ENCODE data around the gene CCSER2. TPM values are rescaled to one million over a fixed set of nuclear protein-coding genes. Genes with fewer than 3 reads are reported as not detected.
"Not testable (repeated sequence)": the region's sequence is repeated elsewhere in the genome, so short reads cannot be mapped to it uniquely, and the experiment has no call there.

Gene CCSER2
- total RNA-seq, 1 experiment from 2014 or later: 19.4 TPM

- DNase-seq (ENCODE audit: low spot score): no peak
- in situ Hi-C loops (cut with HindIII; ENCODE audit: low sequenced_read_pairs): no loop called here
Observed at GRCh38 chr10:84493951-84494848, 165.8 kb downstream of the CCSER2 start.

GRCh38 chr10:84494849-84495180 lies 166.4 kb downstream of the CCSER2 start:
- no peak for DNase-seq (ENCODE audit: low spot score)
- in situ Hi-C loops (cut with HindIII; ENCODE audit: low sequenced_read_pairs): no loop called here

DNA sequence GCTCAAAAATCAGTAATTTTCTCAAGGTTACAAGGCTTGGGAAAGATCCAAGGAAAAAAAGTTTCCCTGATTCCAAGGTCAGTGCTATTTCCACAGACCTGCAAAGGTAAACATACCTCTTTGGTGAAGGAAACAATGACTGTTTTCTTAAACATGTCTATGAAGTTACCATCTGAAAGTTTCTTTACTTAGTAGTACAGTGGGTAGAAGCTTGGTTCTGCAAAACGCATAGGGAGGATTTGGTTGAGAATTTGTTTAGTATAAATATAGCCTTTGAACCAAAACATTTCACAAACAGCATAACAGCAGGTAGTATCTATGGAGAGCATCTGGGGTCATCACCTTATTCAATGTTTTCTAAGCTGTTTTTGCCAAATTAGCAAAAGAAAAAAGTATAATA lies 169.6 kb downstream of the CCSER2 start:
- in situ Hi-C loops (cut with HindIII; ENCODE audit: low sequenced_read_pairs): no loop called here

GRCh38 chr10:84499039-84499438 lies 170.7 kb downstream of the CCSER2 start:
- in situ Hi-C loops (cut with HindIII; ENCODE audit: low sequenced_read_pairs); DNase-seq (ENCODE audit: low spot score): not testable (repeated sequence)

More for the DNA sequence above, 169.6 kb downstream of the CCSER2 start:
- no peak for DNase-seq (ENCODE audit: low spot score)

GRCh38 chr10:84499846-84500245 lies 171.5 kb downstream of the CCSER2 start:
- in situ Hi-C loops (cut with HindIII; ENCODE audit: low sequenced_read_pairs): loop anchor here (25.0 kb wide), 1 partner anchor 238 kb away; no protein-coding TSS in a partner anchor

DNA sequence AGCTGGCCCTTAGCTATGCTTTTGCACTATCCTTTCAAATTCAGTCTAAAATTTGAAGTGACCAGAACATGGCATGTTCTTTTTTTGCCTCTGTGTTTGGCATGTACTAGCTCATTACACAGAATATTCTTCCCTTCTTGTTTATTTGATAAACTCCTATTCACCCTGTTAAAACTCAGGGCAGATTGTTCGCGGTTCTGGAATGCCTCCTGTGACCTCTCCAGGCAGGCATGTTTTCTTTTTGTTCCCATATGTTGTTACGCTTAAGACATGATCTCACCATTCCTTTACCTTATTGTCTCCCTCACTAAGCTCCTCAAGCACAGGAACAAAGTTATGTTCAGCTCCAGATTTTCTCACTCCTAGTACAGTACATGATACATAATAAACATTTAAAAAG lies 181.7 kb downstream of the CCSER2 start:
- DNase-seq (ENCODE audit: low spot score): no peak
- in situ Hi-C loops (cut with HindIII; ENCODE audit: low sequenced_read_pairs): loop anchor here (25.0 kb wide), 1 partner anchor 248 kb away; no protein-coding TSS in a partner anchor

More at GRCh38 chr10:84499846-84500245, 171.5 kb downstream of the CCSER2 start:
- DNase-seq (ENCODE audit: low spot score): peak; percentile 37

- in situ Hi-C loops (cut with HindIII; ENCODE audit: low sequenced_read_pairs): loop anchor here (25.0 kb wide), 1 partner anchor 249 kb away; no protein-coding TSS in a partner anchor
- no peak for DNase-seq (ENCODE audit: low spot score)
Observed at GRCh38 chr10:84511106-84511505, 182.7 kb downstream of the CCSER2 start.

GRCh38 chr10:84511709-84512285 lies 183.4 kb downstream of the CCSER2 start:
- in situ Hi-C loops (cut with HindIII; ENCODE audit: low sequenced_read_pairs): loop anchor here (25.0 kb wide), 1 partner anchor 249 kb away; no protein-coding TSS in a partner anchor
- DNase-seq (ENCODE audit: low spot score): no peak

DNA sequence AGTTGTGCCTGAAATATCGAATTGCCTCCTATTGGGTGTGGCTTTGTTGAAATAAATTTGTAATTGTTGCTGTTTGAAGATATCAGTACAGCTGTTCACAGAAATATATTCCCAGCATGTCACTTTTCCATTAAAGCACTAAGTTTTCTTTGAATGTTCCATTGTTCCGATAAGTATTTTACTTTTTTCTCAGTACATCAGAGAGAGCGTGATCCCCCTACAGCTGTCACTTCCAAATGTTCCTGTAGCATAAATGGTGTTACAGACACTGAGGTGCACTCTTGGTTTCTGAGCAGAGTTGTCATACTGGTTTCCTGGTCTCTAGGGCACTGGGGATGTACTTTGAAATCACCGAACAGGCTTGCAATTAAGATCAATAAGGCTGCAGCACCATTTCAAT lies 189.2 kb downstream of the CCSER2 start:
- no peak for DNase-seq (ENCODE audit: low spot score)
- in situ Hi-C loops (cut with HindIII; ENCODE audit: low sequenced_read_pairs): loop anchor here (25.0 kb wide), 1 partner anchor 255 kb away; no protein-coding TSS in a partner anchor

DNA sequence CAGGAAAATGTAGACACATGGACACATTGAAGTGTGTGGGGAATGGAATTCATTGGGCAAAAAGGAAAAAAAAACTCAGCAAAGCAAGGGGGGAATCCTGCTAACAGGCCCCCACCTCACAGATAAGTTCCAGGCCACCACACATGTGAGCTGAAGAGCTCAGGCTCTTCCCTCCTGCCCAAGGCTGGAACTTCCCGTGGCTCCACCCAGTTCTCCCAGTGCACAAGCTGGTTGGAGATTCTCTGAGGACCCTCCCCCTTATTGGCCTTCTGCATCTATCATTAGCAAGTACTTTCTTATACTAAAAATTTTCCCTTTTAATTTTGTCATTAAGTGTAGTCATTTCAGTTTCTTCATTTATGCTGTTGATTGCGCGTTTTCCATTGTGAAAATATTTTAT lies 190.8 kb downstream of the CCSER2 start:
- no peak for DNase-seq (ENCODE audit: low spot score)
- in situ Hi-C loops (cut with HindIII; ENCODE audit: low sequenced_read_pairs): loop anchor here (25.0 kb wide), 1 partner anchor 257 kb away; no protein-coding TSS in a partner anchor

DNA sequence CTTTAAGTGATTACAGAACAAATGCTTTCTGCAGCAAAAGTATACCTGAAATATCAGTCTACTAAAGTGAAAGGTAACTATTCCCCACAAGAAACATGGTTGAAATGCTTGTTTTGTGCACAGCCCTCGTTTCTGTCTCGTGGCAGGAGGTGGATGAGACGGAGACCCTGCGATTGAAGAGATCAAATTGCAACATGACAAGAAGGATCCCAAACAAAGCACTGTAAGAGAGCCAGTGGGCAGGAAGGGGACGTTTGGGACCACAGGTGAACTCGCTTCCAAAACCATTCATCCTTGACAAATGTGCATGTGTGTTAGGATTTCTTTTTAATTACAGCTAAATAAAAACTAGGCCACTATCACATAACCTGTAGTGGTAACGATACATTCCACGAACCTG lies 192.6 kb downstream of the CCSER2 start:
- DNase-seq (ENCODE audit: low spot score): no peak
- in situ Hi-C loops (cut with HindIII; ENCODE audit: low sequenced_read_pairs): loop anchor here (25.0 kb wide), 1 partner anchor 259 kb away; no protein-coding TSS in a partner anchor

- in situ Hi-C loops (cut with HindIII; ENCODE audit: low sequenced_read_pairs): loop anchor here (25.0 kb wide), 1 partner anchor 259 kb away; no protein-coding TSS in a partner anchor
- no peak for DNase-seq (ENCODE audit: low spot score)
Observed at GRCh38 chr10:84521468-84521867, 193.1 kb downstream of the CCSER2 start.

DNA sequence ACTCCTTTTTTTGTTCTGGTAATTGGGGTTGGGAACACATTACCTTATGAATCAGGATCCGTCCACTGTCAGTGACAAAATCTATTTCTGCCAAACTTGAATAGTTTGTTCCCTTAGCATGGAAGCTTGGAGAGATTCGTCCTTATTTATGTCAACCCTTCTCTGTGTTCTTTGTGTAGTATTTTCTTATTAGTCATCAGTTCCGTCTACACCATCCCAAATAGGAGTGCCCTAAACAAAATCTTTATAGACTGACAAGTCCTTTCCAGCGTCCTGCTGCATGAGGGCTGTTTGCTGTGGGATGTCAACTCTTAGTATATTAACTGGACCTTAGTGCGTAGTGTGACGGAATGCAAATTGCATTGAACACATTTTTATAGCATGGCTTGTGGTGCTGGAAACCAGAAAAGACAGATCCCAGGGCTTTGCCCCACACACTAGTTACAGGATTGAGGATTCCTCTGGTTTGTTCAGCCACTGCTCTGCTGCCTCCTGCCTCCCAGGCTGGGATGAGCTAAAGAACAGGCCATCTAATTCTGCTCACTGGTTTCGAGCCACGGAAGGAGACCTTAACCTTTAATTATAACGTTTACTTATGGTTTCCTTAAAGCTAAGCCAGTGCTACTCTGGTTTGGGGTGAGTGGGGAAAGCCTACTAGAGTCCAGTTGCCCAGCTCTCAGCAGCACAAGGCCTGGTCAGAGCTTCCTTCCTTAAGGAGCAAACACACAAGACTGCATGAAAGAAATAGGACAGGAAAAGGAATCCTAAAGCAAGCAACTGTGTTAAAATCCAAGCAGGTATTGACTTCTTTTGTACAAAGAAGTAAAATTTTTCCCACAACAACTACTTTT lies 194.4 kb downstream of the CCSER2 start:
- in situ Hi-C loops (cut with HindIII; ENCODE audit: low sequenced_read_pairs): loop anchor here (25.0 kb wide), 1 partner anchor 261 kb away; no protein-coding TSS in a partner anchor
- no peak for DNase-seq (ENCODE audit: low spot score)

DNA sequence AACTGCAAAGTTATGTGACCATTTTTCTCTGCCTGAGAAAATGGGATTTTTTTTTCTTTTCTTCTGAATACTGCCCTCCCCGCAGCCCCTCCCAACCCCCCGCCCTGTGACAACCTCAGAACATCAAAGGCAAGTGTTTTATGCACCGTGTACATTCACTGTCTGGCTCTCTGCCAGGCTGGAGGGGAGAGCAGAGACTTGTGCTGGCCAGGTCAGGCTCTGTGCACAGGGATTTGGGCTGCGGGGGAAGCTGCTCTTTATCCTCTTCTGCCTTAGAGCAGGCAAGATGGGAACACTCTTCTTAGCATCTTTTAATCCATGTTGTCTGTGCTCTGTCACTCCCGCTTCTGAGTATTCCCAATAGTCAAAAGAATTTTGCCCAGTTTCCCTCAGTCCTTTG lies 195.1 kb downstream of the CCSER2 start:
- no peak for DNase-seq (ENCODE audit: low spot score)
- in situ Hi-C loops (cut with HindIII; ENCODE audit: low sequenced_read_pairs): loop anchor here (25.0 kb wide), 1 partner anchor 261 kb away; no protein-coding TSS in a partner anchor

DNA sequence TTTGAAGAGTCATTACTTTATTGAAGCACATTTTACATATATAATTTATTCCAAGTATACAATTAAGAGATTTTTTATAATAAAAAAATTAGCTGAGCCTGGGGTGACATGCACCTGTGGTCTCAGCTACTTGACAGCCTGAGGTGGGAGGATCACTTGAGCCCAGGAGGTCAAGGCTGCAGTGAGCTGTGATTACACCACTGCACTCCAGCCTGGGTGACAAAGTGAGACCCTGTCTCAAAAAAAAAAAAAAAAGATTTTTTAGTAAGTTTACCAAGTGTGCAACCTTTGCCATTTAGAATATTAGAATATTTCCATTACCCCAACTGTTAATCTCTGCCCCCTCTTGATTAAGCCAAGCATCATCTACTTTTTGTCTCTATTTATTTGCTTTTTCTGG lies 196.0 kb downstream of the CCSER2 start:
- no peak for DNase-seq (ENCODE audit: low spot score)
- in situ Hi-C loops (cut with HindIII; ENCODE audit: low sequenced_read_pairs): loop anchor here (25.0 kb wide), 1 partner anchor 262 kb away; no protein-coding TSS in a partner anchor

GRCh38 chr10:84525120-84525806 lies 196.9 kb downstream of the CCSER2 start:
- in situ Hi-C loops (cut with HindIII; ENCODE audit: low sequenced_read_pairs): no loop called here

DNA sequence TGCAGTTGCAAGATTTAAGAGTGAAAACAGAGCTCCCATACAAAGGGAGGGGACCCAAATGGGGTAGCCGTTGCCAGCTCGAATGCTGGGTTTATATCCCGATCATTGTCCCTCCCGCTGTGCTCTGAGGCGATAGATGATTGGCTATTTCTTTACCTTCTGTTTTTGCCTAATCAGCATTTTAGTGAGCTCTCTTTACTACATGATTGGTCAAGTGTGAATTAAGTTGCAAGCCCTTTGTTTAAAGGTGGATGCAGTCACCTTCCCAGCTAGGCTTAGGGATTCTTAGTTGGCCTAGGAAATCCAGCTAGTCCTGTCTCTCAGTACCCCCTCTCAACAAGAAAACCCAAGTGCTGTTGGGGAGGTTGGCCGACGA lies 197.4 kb downstream of the CCSER2 start:
- DNase-seq (ENCODE audit: low spot score); in situ Hi-C loops (cut with HindIII; ENCODE audit: low sequenced_read_pairs): not testable (repeated sequence)

More at GRCh38 chr10:84525120-84525806, 196.9 kb downstream of the CCSER2 start:
- no peak for DNase-seq (ENCODE audit: low spot score)

- DNase-seq (ENCODE audit: low spot score); in situ Hi-C loops (cut with HindIII; ENCODE audit: low sequenced_read_pairs): not testable (repeated sequence)
Observed at GRCh38 chr10:84527386-84527785, 199.0 kb downstream of the CCSER2 start.

Data from G401 (cell line).